SKM-1 (cell line): ENCODE measurements around the gene INSL6.
A peak's percentile ranks its signal among the peaks of the same experiment; 100 is the strongest.
"Not testable (repeated sequence)": the region's sequence is repeated elsewhere in the genome, so short reads cannot be mapped to it uniquely, and the experiment has no call there.

Source experiments
- DNase-seq: peaks from one replicate; lab custom pipeline; 2025; ENCODE audit not compliant: unreplicated experiment; lab: John Stamatoyannopoulos, UW

INSL6 gene

GRCh38 chr9:5185220-5185840 lies at the start of gene INSL6:
Gene INSL6, minus strand, starts transcription at chr9:5185639. Its CDS starts 37 bp downstream, at chr9:5185602.
- DNase-seq, result no peak

GRCh38 chr9:5231212-5231611 lies 45.8 kb upstream of the INSL6 start, which contains the start of gene INSL4:
Gene INSL4, plus strand, starts transcription at chr9:5231419. Its CDS starts 105 bp downstream, at chr9:5231524.
- DNase-seq, result no peak

DNA sequence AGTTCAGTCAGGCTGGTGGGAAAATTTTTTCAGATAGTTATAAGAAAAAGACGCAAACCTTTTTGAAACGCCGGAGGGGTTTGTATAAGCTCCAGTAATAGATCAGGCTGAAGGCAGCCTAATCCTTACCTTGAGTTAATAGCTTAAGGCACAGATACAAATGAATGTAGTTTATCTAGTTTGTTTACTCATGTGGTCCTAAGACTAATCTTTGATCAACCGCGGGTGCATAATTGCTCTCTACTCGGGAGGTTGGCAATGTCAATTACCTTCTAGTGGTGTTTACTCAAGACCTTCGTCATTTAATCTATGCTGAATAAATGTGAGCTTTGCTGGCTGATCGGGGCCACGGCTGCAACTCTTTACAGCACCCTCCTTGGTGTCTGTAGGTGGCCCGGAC lies 45.1 kb upstream of the INSL6 start:
- no peak for DNase-seq

- no peak for DNase-seq
Observed at GRCh38 chr9:5205071-5205470, 19.6 kb upstream of the INSL6 start.

- no peak for DNase-seq
Observed at GRCh38 chr9:5195463-5195862, 10.0 kb upstream of the INSL6 start.

DNA sequence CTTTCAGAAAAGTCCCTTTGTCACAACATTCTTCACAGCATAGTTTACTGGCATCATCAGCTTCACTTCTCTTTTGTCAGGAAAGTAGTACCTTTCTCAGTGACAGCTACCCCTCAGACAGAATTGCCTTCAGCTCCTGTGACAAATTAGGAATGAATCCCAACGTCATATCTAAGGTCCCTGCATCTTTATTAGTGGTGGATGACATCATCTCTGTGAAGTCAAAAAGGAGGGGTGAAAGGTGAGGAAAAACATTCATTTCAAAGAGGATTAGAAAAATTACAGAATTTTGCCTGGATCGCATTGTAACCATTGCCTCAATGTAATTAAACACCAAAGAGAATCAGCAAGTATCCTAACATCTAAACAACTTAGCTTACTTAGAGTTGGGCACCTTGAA lies 7.9 kb upstream of the INSL6 start:
- no peak for DNase-seq

DNA sequence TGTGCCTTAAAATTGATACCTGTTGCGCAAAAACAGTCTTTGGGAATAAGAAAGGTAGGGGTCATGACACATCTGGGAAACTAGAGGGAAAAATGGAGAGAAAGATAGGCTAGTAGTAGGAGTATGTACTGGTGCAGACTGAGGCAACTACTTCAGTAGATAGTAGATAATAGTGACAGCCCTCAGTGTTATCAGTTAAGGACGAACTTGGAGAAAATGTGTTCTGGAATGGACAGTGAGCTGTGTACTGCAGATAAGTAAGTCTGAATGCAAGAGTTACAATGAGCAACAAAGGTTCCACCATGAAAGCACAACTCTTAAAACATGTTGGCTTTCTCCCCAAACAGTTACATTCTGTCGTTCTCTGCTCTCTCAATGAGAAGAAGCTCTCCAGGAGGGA lies 6.5 kb upstream of the INSL6 start:
- DNase-seq, result no peak

DNA sequence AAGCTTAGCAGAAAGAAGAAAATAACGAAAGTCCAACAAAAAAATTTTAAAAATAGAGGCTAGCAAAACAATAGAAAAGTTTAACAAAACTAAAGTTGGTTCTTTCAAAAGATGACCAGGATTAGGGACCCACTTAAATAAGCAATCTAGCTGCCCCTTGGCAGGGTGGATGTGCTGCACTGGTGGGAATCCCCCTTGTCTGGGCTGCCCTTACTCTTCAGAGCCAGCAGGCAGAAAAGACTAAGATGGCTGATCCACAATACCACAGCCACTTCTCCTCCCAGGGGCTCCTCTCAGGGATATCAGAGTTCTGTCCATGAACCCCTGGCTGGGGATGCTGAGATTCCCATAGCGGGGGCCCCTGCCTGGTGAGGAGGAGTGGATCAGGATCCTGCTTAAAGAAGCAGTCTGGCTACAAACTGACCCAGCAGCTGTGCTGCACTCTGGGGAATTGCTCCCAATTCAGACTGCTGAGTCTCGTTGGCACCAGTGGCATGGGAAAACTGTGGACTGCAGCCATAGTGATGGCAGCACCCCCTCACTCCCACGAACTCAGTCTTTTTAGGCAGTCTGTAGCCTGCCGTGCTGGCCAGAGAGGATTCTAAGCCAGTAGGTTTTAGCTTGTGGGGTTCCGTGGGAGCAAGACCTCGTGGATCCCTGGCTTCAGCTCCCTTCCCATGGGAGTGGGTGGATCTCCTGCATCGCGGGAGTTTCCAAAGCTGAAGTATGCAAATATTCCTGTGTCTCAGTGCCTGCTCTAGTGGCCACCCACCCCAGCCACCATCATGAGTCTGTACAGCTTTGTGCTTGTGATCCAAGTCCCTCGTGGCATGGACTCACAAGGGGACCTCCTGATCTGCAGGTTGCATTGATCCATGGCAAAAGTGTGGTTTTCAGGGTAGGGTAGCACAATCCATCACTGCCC lies 2.9 kb upstream of the INSL6 start:
- DNase-seq, result no peak

- DNase-seq, result peak; percentile 51
Observed at GRCh38 chr9:5186416-5187169, 1.2 kb upstream of the INSL6 start.

DNA sequence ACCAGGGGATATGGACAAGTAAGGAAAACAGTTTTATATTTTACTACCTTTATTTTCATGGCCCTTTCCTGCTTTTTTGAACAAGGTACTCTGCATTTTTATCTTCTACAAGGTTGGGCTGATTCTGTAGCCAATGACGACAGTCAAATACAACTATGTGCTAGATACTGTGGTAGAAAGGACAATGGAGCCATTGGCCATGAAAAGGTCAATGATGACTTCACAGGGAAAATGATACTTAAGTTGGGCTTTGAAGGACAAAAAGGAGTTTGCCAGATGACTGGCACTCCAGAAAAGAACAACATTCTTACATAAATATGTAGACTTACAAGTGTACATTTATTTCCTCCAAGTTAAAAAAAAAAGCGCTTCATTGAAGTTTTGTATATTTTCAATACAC lies 663 bp downstream of the INSL6 start:
- DNase-seq, result no peak

GRCh38 chr9:5180631-5181030 lies 4.8 kb downstream of the INSL6 start:
- not testable (repeated sequence) for DNase-seq

DNA sequence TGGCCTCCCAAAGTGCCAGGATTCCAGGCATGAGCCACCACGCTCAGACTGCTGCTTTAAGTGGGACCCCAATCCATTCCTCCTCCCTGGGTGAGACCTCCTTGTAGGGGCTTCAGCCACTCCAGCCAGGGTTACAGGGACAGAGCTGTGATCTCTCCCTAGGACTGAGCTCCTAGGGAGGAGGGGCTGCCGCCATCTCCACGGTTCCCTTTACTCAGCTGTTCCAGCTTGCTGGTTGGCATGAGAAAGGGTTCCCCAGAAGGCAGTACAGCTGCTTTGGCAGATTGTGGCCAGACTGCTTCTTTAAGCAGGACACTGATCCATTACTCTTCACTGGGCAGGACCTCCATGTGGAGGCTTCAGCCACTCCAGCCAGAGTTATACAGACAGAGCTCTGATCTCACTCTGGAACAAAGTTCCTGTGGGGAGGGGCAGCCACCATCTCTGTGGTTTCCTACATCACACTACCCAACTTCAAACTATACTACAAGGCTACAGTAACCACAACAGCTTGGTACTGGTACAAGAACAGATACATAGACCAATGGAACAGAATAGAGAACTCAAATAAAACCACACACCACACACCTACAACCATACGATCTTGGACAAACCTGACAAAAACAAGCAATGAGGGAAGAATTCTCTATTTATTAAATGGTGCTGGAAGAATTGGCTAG lies 7.2 kb downstream of the INSL6 start:
- no peak for DNase-seq

DNA sequence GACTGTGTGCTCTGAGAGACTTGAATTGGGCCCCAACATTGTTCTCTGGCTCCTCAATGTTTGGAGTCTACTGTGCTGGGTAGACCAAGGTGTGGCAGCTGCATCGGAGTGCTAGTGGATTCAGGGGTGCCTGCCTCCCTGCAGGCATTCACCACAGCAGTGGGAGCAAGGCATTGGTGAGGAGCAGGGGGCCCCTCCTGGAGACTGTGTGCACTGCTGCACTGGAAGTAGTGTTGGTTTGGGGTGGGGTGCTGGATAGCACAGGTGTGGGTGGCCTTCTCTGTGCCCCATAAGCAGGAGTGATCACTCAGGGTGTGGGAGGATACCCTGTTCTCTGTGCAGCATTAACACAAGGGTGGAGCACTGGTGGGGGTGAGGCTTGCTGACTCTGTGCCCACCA lies 39.2 kb downstream of the INSL6 start:
- no peak for DNase-seq

- DNase-seq, result no peak
Observed at GRCh38 chr9:5144217-5144616, 41.2 kb downstream of the INSL6 start.

DNA sequence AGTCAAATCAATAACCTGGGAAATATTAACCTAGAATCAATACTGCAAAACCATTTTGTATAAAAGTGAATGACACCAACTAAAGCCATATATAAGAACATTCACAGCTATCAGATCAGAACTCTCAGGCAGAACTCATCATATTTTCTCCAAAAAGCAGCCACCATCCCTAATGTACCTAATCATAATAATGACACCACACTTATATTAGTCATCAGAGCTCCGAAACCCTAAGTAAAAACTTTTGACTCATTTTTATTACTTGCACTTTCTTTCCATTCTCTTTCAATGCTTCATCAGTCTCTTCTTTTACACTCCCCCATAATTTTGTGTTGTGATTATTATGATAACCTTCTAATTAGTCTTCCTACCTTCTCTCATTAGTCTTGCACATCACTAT lies 45.3 kb downstream of the INSL6 start:
- DNase-seq, result no peak

- no peak for DNase-seq
Observed at GRCh38 chr9:5122516-5122915, 62.9 kb downstream of the INSL6 start.

DNA sequence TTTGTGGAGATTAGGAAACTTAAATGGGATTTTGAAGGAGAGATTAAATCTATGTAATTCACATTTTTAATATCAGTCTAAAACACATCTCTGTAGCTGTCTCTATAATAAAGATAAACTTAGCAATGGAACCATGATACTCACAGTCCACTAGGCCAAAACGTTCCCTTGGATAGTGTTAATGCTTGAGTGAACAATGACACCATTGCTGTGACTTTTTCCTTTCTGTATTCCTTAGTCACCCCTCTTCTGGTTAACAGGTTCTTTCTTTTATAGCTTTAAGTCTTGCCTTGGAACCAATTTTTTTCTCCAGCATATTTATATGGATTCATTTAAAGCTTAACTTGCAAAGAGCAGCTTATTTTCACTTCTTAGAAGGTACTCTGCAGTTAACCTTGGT lies 63.3 kb downstream of the INSL6 start:
- no peak for DNase-seq

DNA sequence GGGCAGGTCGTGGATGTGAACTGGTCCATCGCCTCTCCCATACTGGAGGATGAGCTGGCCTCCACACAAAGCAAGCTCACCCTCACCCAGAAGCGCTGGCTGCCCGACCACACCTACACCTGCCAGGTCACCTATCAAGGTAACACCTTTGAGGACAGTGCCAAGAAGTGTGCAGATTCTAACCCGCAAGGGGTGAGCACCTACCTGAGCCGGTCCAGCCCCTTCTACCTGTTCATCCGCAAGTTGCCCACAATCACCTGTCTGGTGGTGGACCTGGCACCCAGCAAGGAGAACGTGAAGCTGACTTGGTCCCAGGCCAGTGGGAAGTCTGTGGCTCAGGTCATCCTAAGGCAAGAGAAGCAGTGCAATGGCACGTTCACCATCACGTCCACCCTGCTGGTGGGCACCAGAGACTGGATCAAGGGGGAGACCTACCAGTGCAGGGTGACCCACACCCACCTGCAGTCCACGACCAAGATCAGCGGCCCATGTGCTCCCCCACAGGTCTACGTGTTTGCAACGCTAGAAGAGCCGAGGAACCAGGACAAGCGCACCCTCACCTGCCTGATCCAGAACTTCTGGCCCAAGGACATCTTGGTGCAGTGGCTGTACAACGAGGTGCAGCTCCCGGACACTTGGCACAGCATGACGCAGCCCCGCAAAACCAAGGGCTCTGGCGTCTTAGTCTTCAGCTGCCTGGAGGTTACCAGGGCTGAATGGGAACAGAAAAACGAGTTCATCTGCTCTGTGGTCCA lies 71.3 kb downstream of the INSL6 start:
- DNase-seq, result no peak
